ENCODE results near the gene PPIF.

GRCh38 chr10:79335094-79335469, 12.2 kb upstream of the PPIF start:
- no peak for TF ChIP-seq CTCF (IDR thresholded peaks at IDR 0.05)
- no peak for TF ChIP-seq POLR2A (IDR thresholded peaks at IDR 0.05)
- TF ChIP-seq POLR2AphosphoS5 (IDR thresholded peaks at IDR 0.05) = no peak
